H1 (cell line): ENCODE data around the gene SPPL2B. TPM values are rescaled to one million over a fixed set of nuclear protein-coding genes. Genes with fewer than 3 reads are reported as not detected.

Source experiments
- CTCF ChIA-PET: fragments of 300-600 bp; sonication (Branson Sonifier 250); formaldehyde crosslinking; loops from one replicate; lab custom pipeline; 2021; ENCODE audit not compliant: partially characterized antibody; lab: Charles Lee
- POLR2A ChIA-PET: fragments of 300-600 bp; sonication (Branson Sonifier 250); formaldehyde crosslinking; loops from one replicate; lab custom pipeline; 2021; ENCODE audit warnings: inconsistent platforms; ENCODE audit not compliant: partially characterized antibody; lab: Charles Lee
- DNase-seq, 2 experiments: peaks; one replicate each; pipeline versions ENCODE4 v3.0.0 to v3.0.0-alpha.2; 2010 to 2022; ENCODE audit warnings: low spot score in 2 of 2, low read depth in 1 of 2, mixed read lengths in 1 of 2
- FAIRE-seq: peaks from 2 replicates; lab custom pipeline; 2011; peaks lifted over from hg19 to GRCh38; lab: Jason Lieb, UNC
- H2AFZ ChIP-seq: 2 replicates; pipeline ENCODE4 v1.8.1; 2012; ENCODE audit warnings: low read length, inconsistent platforms
- H2AK5ac ChIP-seq: 2 replicates; pipeline ENCODE4 v1.6.1; 2013; ENCODE audit warnings: low read depth, low read length
- H2BK120ac ChIP-seq: replicated peaks from 2 replicates; pipeline ENCODE3; 2013; ENCODE audit warnings: low read depth, low read length, inconsistent platforms
- H2BK12ac ChIP-seq: 2 replicates; pipeline ENCODE4 v1.6.1; 2013; ENCODE audit warnings: low read depth, low read length
- H2BK15ac ChIP-seq: 2 replicates; pipeline ENCODE4 v1.6.1; 2013; ENCODE audit warnings: low read length
- H2BK20ac ChIP-seq: 2 replicates; pipeline ENCODE4 v1.6.1; 2013; ENCODE audit warnings: low read length
- H2BK5ac ChIP-seq: 2 replicates; pipeline ENCODE4 v1.6.1; 2013; ENCODE audit warnings: low read depth, low read length
- H3K14ac ChIP-seq: 2 replicates; pipeline ENCODE4 v1.6.1; 2013; ENCODE audit warnings: inconsistent platforms; ENCODE audit not compliant: insufficient read length
- H3K18ac ChIP-seq: 2 replicates; pipeline ENCODE4 v1.6.1; 2013; ENCODE audit warnings: low read length; ENCODE audit errors: extremely low read depth
- H3K23ac ChIP-seq: 2 replicates; pipeline ENCODE4 v1.6.1; 2013; ENCODE audit warnings: inconsistent platforms; ENCODE audit not compliant: insufficient read length
- H3K23me2 ChIP-seq: 2 replicates; pipeline ENCODE4 v1.6.1; 2013; ENCODE audit warnings: low read depth, low read length
- H3K27ac ChIP-seq: 2 replicates; pipeline ENCODE4 v1.6.1; 2011; ENCODE audit warnings: low read depth, low read length, inconsistent platforms
- H3K27me3 ChIP-seq, 4 experiments: replicated peaks in 1 of 4; 1 replicate in 1 of 4; 2 replicates in 3 of 4; pipeline versions ENCODE4 v1.6.1 to v1.8.1; 2011 to 2013; ENCODE audit warnings: low read length in 3 of 4, mild to moderate bottlenecking in 3 of 4, inconsistent platforms in 2 of 4, mixed read lengths in 2 of 4, moderate library complexity in 1 of 4; ENCODE audit not compliant: control insufficient read depth in 3 of 4, insufficient read depth in 3 of 4; ENCODE audit errors: extremely low read depth in 1 of 4
- H3K36me3 ChIP-seq, 4 experiments: 2 replicates each; pipeline versions ENCODE4 v1.6.1 to v1.8.1; 2011 to 2013; ENCODE audit warnings: mild to moderate bottlenecking in 4 of 4, low read length in 3 of 4, moderate library complexity in 2 of 4, control low read depth in 1 of 4, inconsistent platforms in 1 of 4; ENCODE audit not compliant: insufficient read depth in 4 of 4, control insufficient read depth in 2 of 4
- H3K4ac ChIP-seq: replicated peaks from 2 replicates; pipeline ENCODE3; 2013; ENCODE audit warnings: low read length, low read depth, mixed read lengths, inconsistent platforms; ENCODE audit not compliant: insufficient read length
- H3K4me1 ChIP-seq, 4 experiments: replicated peaks in 1 of 4; 1 replicate in 1 of 4; 2 replicates in 3 of 4; pipeline versions ENCODE4 v1.6.1 to v1.8.1; 2011 to 2013; ENCODE audit warnings: low read length in 3 of 4, inconsistent platforms in 2 of 4, mixed read lengths in 1 of 4; ENCODE audit not compliant: insufficient read depth in 4 of 4, control insufficient read depth in 3 of 4
- H3K4me2 ChIP-seq, 2 experiments: 2 replicates each; pipeline versions ENCODE4 v1.6.1 to v1.8.1; 2011 to 2013; ENCODE audit warnings: low read depth in 2 of 2, low read length in 2 of 2, control low read depth in 1 of 2, inconsistent platforms in 1 of 2, mild to moderate bottlenecking in 1 of 2; ENCODE audit not compliant: insufficient read depth in 1 of 2
- H3K4me3 ChIP-seq, 4 experiments: fragments of 200-600, 300-600 bp in 1 of 4; sonication (generic), shearing (Covaris generic), sonication (Bioruptor Twin) in 1 of 4; 2 replicates each; pipeline versions ENCODE4 v1.5.1 to v1.8.1; 2011 to 2016; ENCODE audit warnings: low read length in 4 of 4, low read depth in 3 of 4, control low read depth in 2 of 4, inconsistent platforms in 2 of 4, mild to moderate bottlenecking in 2 of 4, mixed read lengths in 1 of 4, moderate library complexity in 1 of 4; ENCODE audit not compliant: insufficient read depth in 2 of 4; ENCODE audit errors: extremely low read depth in 1 of 4
- H3K56ac ChIP-seq: replicated peaks from 2 replicates; pipeline ENCODE3; 2013; ENCODE audit warnings: low read depth, mild to moderate bottlenecking, mixed read lengths, low read length, inconsistent platforms; ENCODE audit not compliant: insufficient read length
- H3K79me1 ChIP-seq: 2 replicates; pipeline ENCODE4 v1.6.1; 2013; ENCODE audit warnings: low read depth, low read length, control low read depth
- H3K79me2 ChIP-seq, 2 experiments: 2 replicates each; pipeline versions ENCODE4 v1.6.1 to v1.8.1; 2012 to 2013; ENCODE audit warnings: low read length in 2 of 2, mild to moderate bottlenecking in 2 of 2, inconsistent platforms in 1 of 2; ENCODE audit not compliant: insufficient read depth in 2 of 2, control insufficient read depth in 1 of 2
- H3K9ac ChIP-seq, 4 experiments: replicated peaks in 1 of 4; 1 replicate in 1 of 4; 2 replicates in 3 of 4; pipeline versions ENCODE4 v1.6.1 to v1.8.1; 2011 to 2013; ENCODE audit warnings: low read depth in 3 of 4, low read length in 3 of 4, control low read depth in 2 of 4, mild to moderate bottlenecking in 2 of 4, moderate library complexity in 2 of 4, inconsistent platforms in 1 of 4; ENCODE audit errors: extremely low read depth in 1 of 4
- H3K9me3 ChIP-seq, 2 experiments: 2 replicates each; pipeline versions ENCODE4 v1.6.1 to v1.8.1; 2012 to 2013; ENCODE audit warnings: mild to moderate bottlenecking in 2 of 2, moderate library complexity in 2 of 2, control low read depth in 1 of 2, inconsistent platforms in 1 of 2, low read depth in 1 of 2, low read length in 1 of 2, mixed read lengths in 1 of 2; ENCODE audit not compliant: insufficient read depth in 2 of 2
- H4K20me1 ChIP-seq, 2 experiments: replicated peaks in 1 of 2; 2 replicates each; pipeline versions ENCODE3 to v1.8.1; 2011 to 2013; ENCODE audit warnings: inconsistent platforms in 2 of 2, low read length in 2 of 2, mild to moderate bottlenecking in 1 of 2; ENCODE audit not compliant: insufficient read depth in 2 of 2, control insufficient read depth in 1 of 2
- H4K5ac ChIP-seq: 2 replicates; pipeline ENCODE4 v1.6.1; 2013; ENCODE audit warnings: low read length, low read depth, mixed read lengths, inconsistent platforms; ENCODE audit not compliant: insufficient read length
- H4K8ac ChIP-seq: 2 replicates; pipeline ENCODE4 v1.8.0; 2013; ENCODE audit warnings: mild to moderate bottlenecking, moderate library complexity, low read length, inconsistent platforms; ENCODE audit not compliant: insufficient read depth; ENCODE audit errors: extremely low read depth
- H4K91ac ChIP-seq: replicated peaks from 2 replicates; pipeline ENCODE3; 2013; ENCODE audit warnings: low read length, mixed read lengths, inconsistent platforms; ENCODE audit not compliant: insufficient read length
- CREB1 ChIP-seq: IDR thresholded peaks from 2 replicates; pipeline ENCODE4 v1.6.1; 2012; ENCODE audit warnings: inconsistent platforms
- FOSL1 ChIP-seq: IDR thresholded peaks from 2 replicates; pipeline ENCODE4 v1.6.1; 2011; ENCODE audit warnings: mild to moderate bottlenecking, low read depth, low read length, moderate library complexity; ENCODE audit not compliant: insufficient read depth
- HDAC6 ChIP-seq: IDR thresholded peaks from one replicate; pipeline ENCODE4 v1.7.1; 2012; ENCODE audit warnings: low read depth, mild to moderate bottlenecking, inconsistent platforms, low read length, moderate library complexity
- JUN ChIP-seq: IDR thresholded peaks from 2 replicates; pipeline ENCODE4 v1.6.1; 2011; ENCODE audit warnings: low read depth, mild to moderate bottlenecking, improper control_type of control experiment, low read length
- MAFK ChIP-seq: IDR thresholded peaks from 2 replicates; pipeline ENCODE4 v1.6.1; 2012; ENCODE audit warnings: low read depth, mild to moderate bottlenecking, improper control_type of control experiment, low read length
- POLR2AphosphoS5 ChIP-seq: IDR thresholded peaks from 2 replicates; pipeline ENCODE4 v1.6.1; 2011; ENCODE audit warnings: low read depth, low read length
- POU5F1 ChIP-seq: IDR thresholded peaks from 2 replicates; pipeline ENCODE4 v1.6.1; 2011; ENCODE audit warnings: low read depth, mild to moderate bottlenecking, low read length, moderate library complexity
- RBBP5 ChIP-seq: IDR thresholded peaks from 2 replicates; pipeline ENCODE4 v1.7.1; 2012; ENCODE audit warnings: low read depth, mild to moderate bottlenecking, inconsistent platforms, low read length, moderate library complexity, borderline replicate concordance
- TAF1 ChIP-seq: IDR thresholded peaks from 2 replicates; pipeline ENCODE4 v1.6.1; 2011; ENCODE audit warnings: mild to moderate bottlenecking, low read depth, low read length
- TAF7 ChIP-seq: optimal IDR thresholded peaks from 2 replicates; pipeline ENCODE3; 2011; ENCODE audit warnings: low read depth, mild to moderate bottlenecking, inconsistent platforms, low read length, moderate library complexity, borderline replicate concordance
- TCF12 ChIP-seq: IDR thresholded peaks from 2 replicates; pipeline ENCODE4 v1.6.1; 2011; ENCODE audit warnings: low read depth, mild to moderate bottlenecking, low read length
- ZNF274 ChIP-seq: IDR thresholded peaks from 2 replicates; pipeline ENCODE4 v1.7.0; 2012; ENCODE audit warnings: low read length, borderline replicate concordance; ENCODE audit errors: extremely low read depth
- WGBS, 2 experiments: shearing (Covaris generic) in 1 of 2; methylation state at CpG; one replicate each; pipeline versions ENCODE4 v1.1.6 to v1.1.7; 2013 to 2015; ENCODE audit warnings: low lambda C conversion rate in 2 of 2, mixed read lengths in 2 of 2, inconsistent platforms in 1 of 2, low coverage in 1 of 2, missing lambda C conversion rate in 1 of 2; ENCODE audit not compliant: insufficient replicate concordance in 2 of 2, insufficient coverage in 1 of 2, insufficient read length in 1 of 2; ENCODE audit errors: extremely low coverage in 1 of 2, missing lambda C conversion rate in 1 of 2; 5-methylcytosine and 5-hydroxymethylcytosine counted together
- polyA plus RNA-seq, 7 experiments: library from polyadenylated mRNA; depleted of rRNA in 3 of 7; stranded (reverse) in 5 of 7; unstranded in 2 of 7; fragments of >200 nt in 5 of 7; fragments of 200-250 nt in 2 of 7; gene quantifications; 1 replicate in 5 of 7; 2 replicates in 1 of 7; 4 replicates in 1 of 7; pipeline versions ENCODE4 v1.2.1 to v1.2.3, GENCODE V29; 2011 to 2013; ENCODE audit warnings: missing spikeins in 2 of 7, mixed read lengths in 2 of 7
- total RNA-seq: library from RNA; stranded (reverse); fragmentation: NEBNext Ultra II Directional; extraction: Animal tissue kit (Norgen Biotek cat#: 25700); gene quantifications from 2 replicates; pipeline ENCODE4 v1.2.1, GENCODE V29; 2021

SPPL2B gene
- total and polyA plus RNA-seq, 2 of the 8 experiments (the other 6 are each of a cell fraction or from before 2014, with no cell fraction given): 34.8 to 55.7 TPM

DNA sequence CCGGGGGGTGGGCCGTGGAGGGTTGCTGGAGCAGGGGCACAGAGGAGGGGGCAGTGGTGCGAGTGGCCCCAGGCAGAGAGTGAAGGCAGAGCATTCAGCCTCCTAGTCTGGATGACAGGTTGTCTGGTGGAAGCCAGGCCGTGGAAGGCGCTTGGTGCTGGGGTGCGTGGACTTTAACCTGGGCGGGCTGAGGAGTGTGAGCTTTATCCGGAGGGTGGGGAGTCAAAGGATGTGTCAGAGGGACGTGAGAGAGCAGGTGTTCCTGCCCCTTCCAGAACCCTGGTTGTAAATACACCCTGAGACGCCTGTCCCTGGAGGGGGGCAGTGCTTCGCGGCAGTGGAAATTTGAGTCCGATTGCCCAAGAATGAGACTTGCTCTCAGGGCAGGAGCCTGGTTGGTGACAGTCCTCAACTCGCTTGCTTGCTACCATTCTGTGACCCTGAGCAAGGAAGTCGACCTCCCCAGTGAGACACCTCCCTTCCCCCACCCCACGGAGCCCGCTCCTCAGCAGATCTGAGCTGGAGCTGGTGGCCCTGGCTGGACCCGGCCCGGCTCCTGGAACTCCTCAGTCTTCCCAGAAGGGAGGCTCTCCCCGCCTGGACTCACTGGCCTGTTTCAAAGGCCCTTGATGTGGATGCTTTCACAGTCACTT, 2.3 kb downstream of the SPPL2B start:
- no peak overlapping the region; the same call in 1 of the 2 replicates for H3K18ac ChIP-seq
- no peak overlapping the region for H2BK15ac ChIP-seq
- 80% methylated on average over 20 of the region's 20 CpGs; no CpG with 5 or more reads in 1 of the 2 experiments for WGBS, 2 experiments
- no peak overlapping the region for H3K27ac ChIP-seq
- peaks cover 1 to 20% of the 10 kb centered on the region in 2 experiments for H4K20me1 ChIP-seq
- H4K5ac ChIP-seq: no peak overlapping the region
- CTCF ChIA-PET: interaction anchor here (0.7 to 6.3 kb wide), 4 partner anchors 15 to 143 kb away, joined by 3 to 27 read pairs (median 4); no protein-coding TSS in a partner anchor
- peaks cover 26% of the 10 kb centered on the region for H3K79me1 ChIP-seq
- H3K23me2 ChIP-seq: peaks cover 11% of the 10 kb centered on the region; the same call in 1 of the 2 replicates
- H4K91ac ChIP-seq: peak overlapping the region; percentile 46
- peaks cover 0 to 4% (median 0%) of the 10 kb centered on the region in 4 experiments; a peak in 2 of 8 replicates for H3K36me3 ChIP-seq
- H3K4me3 ChIP-seq: no peak overlapping the region; a peak in 1 of 8 replicates
- H2BK12ac ChIP-seq: no peak overlapping the region
- H3K27me3 ChIP-seq: no peaks in the 10 kb centered on the region
- H3K4me1 ChIP-seq: peaks cover 0 to 33% (median 15%) of the 10 kb centered on the region in 4 experiments; a peak in 6 of 7 replicates
- DNase-seq (peak in 1 of 2 experiments; percentile 54), FAIRE-seq (no peak)
- H3K79me2 ChIP-seq: peaks cover 7 to 64% of the 10 kb centered on the region in 2 experiments
- no peak overlapping the region for H3K14ac ChIP-seq
- no peak overlapping the region for H2BK120ac ChIP-seq
- no peak overlapping the region for H2BK5ac ChIP-seq
- H3K9me3 ChIP-seq: peaks cover 0 to 5% of the 10 kb centered on the region in 2 experiments; a peak in 1 of 4 replicates
- H3K9ac ChIP-seq: no peak overlapping the region
- H3K4ac ChIP-seq: no peak overlapping the region
- POLR2A ChIA-PET: interaction anchor here (0.6 to 1.8 kb wide), 8 partner anchors 9 to 92 kb away, joined by 3 to 9 read pairs (median 3); no protein-coding TSS in a partner anchor
- no peak overlapping the region for H2AFZ ChIP-seq
- H3K56ac ChIP-seq: no peak overlapping the region
- TF ChIP-seq POU5F1: no peak
- TF ChIP-seq TAF1: no peak
- TF ChIP-seq TAF7: no peak
- TF ChIP-seq CREB1: no peak
- TF ChIP-seq HDAC6: no peak
- TF ChIP-seq RBBP5: no peak
- TF ChIP-seq JUN: no peak
- no peak for TF ChIP-seq MAFK
- no peak for TF ChIP-seq ZNF274
- no peak for TF ChIP-seq FOSL1
- TF ChIP-seq POLR2AphosphoS5: no peak
- no peak for TF ChIP-seq TCF12
- TF ChIP-seq, all 59 proteins: peak for 0
- H2AK5ac ChIP-seq: no peak overlapping the region; the same call in 1 of the 2 replicates
- H3K23ac ChIP-seq: no peak overlapping the region
- H4K8ac ChIP-seq: peak overlapping the region; percentile 64; the same call in 1 of the 2 replicates
- H3K4me2 ChIP-seq: peak overlapping the region; percentile 25 to 35
- no peak overlapping the region for H2BK20ac ChIP-seq
